ENCODE measurements around the gene CENPL. TPM values are rescaled to one million over a fixed set of nuclear protein-coding genes. Genes with fewer than 3 reads are reported as not detected.

The CENPL gene
- 5.0 TPM for polyA plus RNA-seq (2013, experiment 1 of 2)
- polyA plus RNA-seq (2013, experiment 2 of 2): 5.5 TPM

- WGBS: under 1% methylated on average over 54 of the region's 55 CpGs
- Histone ChIP-seq H3K27ac (ENCODE audit: low read length, poor library complexity, severe bottlenecking) (peak within 1 kb of the TSS; percentile 86), H3K4ac (ENCODE audit: low read depth in 1 of 2, low read length in 2 of 2) (peak within 1 kb of the TSS in 1 of 2 experiments; percentile 85), H2BK5ac (ENCODE audit: low read depth, low read length, poor library complexity, severe bottlenecking) (peak within 1 kb of the TSS; percentile 79), H3K4me1 (ENCODE audit: control insufficient read depth, insufficient read depth, low read depth, low read length) (peaks cover 2% of the 10 kb centered on the region), H3K23ac (ENCODE audit: low read length in 2 of 2) (no peak within 1 kb of the TSS), H3K9me3 (ENCODE audit: control insufficient read depth, low read length) (no peaks in the 10 kb centered on the region), H3K79me1 (replicated peaks; ENCODE audit: low read length, poor library complexity, severe bottlenecking) (peaks cover 5% of the 10 kb centered on the region), H2AK5ac (ENCODE audit: low read length, severe bottlenecking) (no peak within 1 kb of the TSS), H3K14ac (ENCODE audit: low read length in 2 of 2) (no peak within 1 kb of the TSS), H2AFZ (ENCODE audit: low read depth, low read length) (peak within 1 kb of the TSS; percentile 92), H4K91ac (ENCODE audit: low read length) (peak within 1 kb of the TSS; percentile 11), H3K27me3 (ENCODE audit: control insufficient read depth in 1 of 2, insufficient read depth in 1 of 2, low read length in 2 of 2) (no peaks in the 10 kb centered on the region), H3K4me2 (ENCODE audit: low read length, poor library complexity, severe bottlenecking) (peak within 1 kb of the TSS; percentile 92), H3K4me3 (ENCODE audit: insufficient read depth in 1 of 2, low read depth in 1 of 2, low read length in 2 of 2) (peak within 1 kb of the TSS; percentile 88 to 97), H2BK120ac (ENCODE audit: low read depth, low read length) (no peak within 1 kb of the TSS), H3K9ac (ENCODE audit: low read length) (peak within 1 kb of the TSS; percentile 92), H4K8ac (ENCODE audit: low read length) (no peak within 1 kb of the TSS), H3K18ac (ENCODE audit: low read depth in 1 of 2, low read length in 2 of 2) (peak within 1 kb of the TSS; percentile 37 to 83), H2BK12ac (ENCODE audit: low read length in 2 of 2) (no peak within 1 kb of the TSS), H3K36me3 (ENCODE audit: control insufficient read depth in 1 of 2, insufficient read depth in 2 of 2, low read depth in 1 of 2, low read length in 2 of 2) (peaks cover 0 to 7% of the 10 kb centered on the region in 2 experiments), H2BK15ac (ENCODE audit: low read depth, poor library complexity, severe bottlenecking) (no peak within 1 kb of the TSS)
- peak; percentile 99 for DNase-seq
Measured at GRCh38 chr1:173824315-173825081, at the start of gene CENPL, which contains the start of gene DARS2. Gene CENPL, minus strand, starts transcription at chr1:173824883. Its CDS starts 13,584 bp downstream, at chr1:173811299. Gene DARS2, plus strand, starts transcription at chr1:173824673. Its CDS starts 557 bp downstream, at chr1:173825230.

- Histone ChIP-seq H3K9me3 (ENCODE audit: control insufficient read depth, low read length) (no peaks in the 10 kb centered on the region), H2BK120ac (ENCODE audit: low read depth, low read length) (no peak overlapping the region), H4K91ac (ENCODE audit: low read length) (no peak overlapping the region), H3K23ac (ENCODE audit: low read length in 2 of 2) (no peak overlapping the region), H2BK12ac (ENCODE audit: low read length in 2 of 2) (no peak overlapping the region), H2BK5ac (ENCODE audit: low read depth, low read length, poor library complexity, severe bottlenecking) (no peak overlapping the region), H3K4me3 (ENCODE audit: insufficient read depth in 1 of 2, low read depth in 1 of 2, low read length in 2 of 2) (no peak overlapping the region), H3K27me3 (ENCODE audit: control insufficient read depth in 1 of 2, insufficient read depth in 1 of 2, low read length in 2 of 2) (no peaks in the 10 kb centered on the region), H4K8ac (ENCODE audit: low read length) (no peak overlapping the region), H2BK15ac (ENCODE audit: low read depth, poor library complexity, severe bottlenecking) (no peak overlapping the region), H3K18ac (ENCODE audit: low read depth in 1 of 2, low read length in 2 of 2) (no peak overlapping the region), H3K4me1 (ENCODE audit: control insufficient read depth, insufficient read depth, low read depth, low read length) (peaks cover 3% of the 10 kb centered on the region), H3K14ac (ENCODE audit: low read length in 2 of 2) (no peak overlapping the region), H3K4ac (ENCODE audit: low read depth in 1 of 2, low read length in 2 of 2) (no peak overlapping the region), H3K36me3 (ENCODE audit: control insufficient read depth in 1 of 2, insufficient read depth in 2 of 2, low read depth in 1 of 2, low read length in 2 of 2) (peaks cover 14 to 50% of the 10 kb centered on the region in 2 experiments), H2AK5ac (ENCODE audit: low read length, severe bottlenecking) (no peak overlapping the region), H3K79me1 (replicated peaks; ENCODE audit: low read length, poor library complexity, severe bottlenecking) (peaks cover 25% of the 10 kb centered on the region), H3K27ac (ENCODE audit: low read length, poor library complexity, severe bottlenecking) (no peak overlapping the region), H2AFZ (ENCODE audit: low read depth, low read length) (no peak overlapping the region), H3K4me2 (ENCODE audit: low read length, poor library complexity, severe bottlenecking) (no peak overlapping the region), H3K9ac (ENCODE audit: low read length) (no peak overlapping the region)
- DNase-seq: no peak
- WGBS: 100% methylated on average over 2 of the region's 2 CpGs
Measured at GRCh38 chr1:173871500-173871899, 46.8 kb upstream of the CENPL start.

GRCh38 chr1:173871091-173871490, 46.4 kb upstream of the CENPL start:
- peaks cover 3% of the 10 kb centered on the region for H3K4me1 ChIP-seq (ENCODE audit: control insufficient read depth, insufficient read depth, low read depth, low read length)
- no peak overlapping the region for H3K23ac ChIP-seq (ENCODE audit: low read length in 2 of 2)
- peaks cover 25% of the 10 kb centered on the region for H3K79me1 ChIP-seq (replicated peaks; ENCODE audit: low read length, poor library complexity, severe bottlenecking)
- DNase-seq: no peak
- H4K91ac ChIP-seq (ENCODE audit: low read length): no peak overlapping the region
- H3K4ac ChIP-seq (ENCODE audit: low read depth in 1 of 2, low read length in 2 of 2): no peak overlapping the region
- H2BK15ac ChIP-seq (ENCODE audit: low read depth, poor library complexity, severe bottlenecking): no peak overlapping the region
- no peak overlapping the region for H3K9ac ChIP-seq (ENCODE audit: low read length)
- no peak overlapping the region for H4K8ac ChIP-seq (ENCODE audit: low read length)
- no peak overlapping the region for H3K18ac ChIP-seq (ENCODE audit: low read depth in 1 of 2, low read length in 2 of 2)
- no peak overlapping the region for H2BK12ac ChIP-seq (ENCODE audit: low read length in 2 of 2)
- H2AK5ac ChIP-seq (ENCODE audit: low read length, severe bottlenecking): no peak overlapping the region
- no peak overlapping the region for H3K14ac ChIP-seq (ENCODE audit: low read length in 2 of 2)
- H3K4me3 ChIP-seq (ENCODE audit: insufficient read depth in 1 of 2, low read depth in 1 of 2, low read length in 2 of 2): no peak overlapping the region
- H3K36me3 ChIP-seq (ENCODE audit: control insufficient read depth in 1 of 2, insufficient read depth in 2 of 2, low read depth in 1 of 2, low read length in 2 of 2): peaks cover 14 to 50% of the 10 kb centered on the region in 2 experiments
- no peak overlapping the region for H2BK5ac ChIP-seq (ENCODE audit: low read depth, low read length, poor library complexity, severe bottlenecking)
- H3K27me3 ChIP-seq (ENCODE audit: control insufficient read depth in 1 of 2, insufficient read depth in 1 of 2, low read length in 2 of 2): no peaks in the 10 kb centered on the region
- 98% methylated on average over 5 of the region's 5 CpGs for WGBS
- H3K9me3 ChIP-seq (ENCODE audit: control insufficient read depth, low read length): no peaks in the 10 kb centered on the region
- no peak overlapping the region for H3K4me2 ChIP-seq (ENCODE audit: low read length, poor library complexity, severe bottlenecking)
- H2BK120ac ChIP-seq (ENCODE audit: low read depth, low read length): no peak overlapping the region
- no peak overlapping the region for H2AFZ ChIP-seq (ENCODE audit: low read depth, low read length)
- H3K27ac ChIP-seq (ENCODE audit: low read length, poor library complexity, severe bottlenecking): no peak overlapping the region

- Histone ChIP-seq H3K4ac (ENCODE audit: low read depth in 1 of 2, low read length in 2 of 2) (no peak overlapping the region), H2BK15ac (ENCODE audit: low read depth, poor library complexity, severe bottlenecking) (no peak overlapping the region), H3K4me2 (ENCODE audit: low read length, poor library complexity, severe bottlenecking) (no peak overlapping the region), H3K23ac (ENCODE audit: low read length in 2 of 2) (no peak overlapping the region), H2BK5ac (ENCODE audit: low read depth, low read length, poor library complexity, severe bottlenecking) (no peak overlapping the region), H3K27me3 (ENCODE audit: control insufficient read depth in 1 of 2, insufficient read depth in 1 of 2, low read length in 2 of 2) (no peaks in the 10 kb centered on the region), H3K27ac (ENCODE audit: low read length, poor library complexity, severe bottlenecking) (no peak overlapping the region), H2AK5ac (ENCODE audit: low read length, severe bottlenecking) (no peak overlapping the region), H3K9ac (ENCODE audit: low read length) (no peak overlapping the region), H3K18ac (ENCODE audit: low read depth in 1 of 2, low read length in 2 of 2) (no peak overlapping the region), H3K79me1 (replicated peaks; ENCODE audit: low read length, poor library complexity, severe bottlenecking) (peaks cover 22% of the 10 kb centered on the region), H2BK12ac (ENCODE audit: low read length in 2 of 2) (no peak overlapping the region), H3K36me3 (ENCODE audit: control insufficient read depth in 1 of 2, insufficient read depth in 2 of 2, low read depth in 1 of 2, low read length in 2 of 2) (peaks cover 14 to 50% of the 10 kb centered on the region in 2 experiments), H4K8ac (ENCODE audit: low read length) (peak overlapping the region; percentile 49), H4K91ac (ENCODE audit: low read length) (peak overlapping the region; percentile 20), H3K14ac (ENCODE audit: low read length in 2 of 2) (no peak overlapping the region), H3K4me1 (ENCODE audit: control insufficient read depth, insufficient read depth, low read depth, low read length) (no peaks in the 10 kb centered on the region), H3K9me3 (ENCODE audit: control insufficient read depth, low read length) (no peaks in the 10 kb centered on the region), H2AFZ (ENCODE audit: low read depth, low read length) (no peak overlapping the region), H2BK120ac (ENCODE audit: low read depth, low read length) (no peak overlapping the region), H3K4me3 (ENCODE audit: insufficient read depth in 1 of 2, low read depth in 1 of 2, low read length in 2 of 2) (no peak overlapping the region)
- DNase-seq: no peak
- 98% methylated on average over 14 of the region's 15 CpGs for WGBS
Measured at GRCh38 chr1:173870252-173871075, 45.8 kb upstream of the CENPL start.
